GM18498 (cell line): ENCODE measurements around the gene TAB2.
"Not testable (repeated sequence)": the region's sequence is repeated elsewhere in the genome, so short reads cannot be mapped to it uniquely, and the experiment has no call there.

Source experiments
- ATAC-seq: cut with Tn5 transposase; IDR thresholded peaks from one replicate; pipeline ENCODE4 v1.9.1; 2021; ENCODE audit warnings: mild to moderate bottlenecking, moderate library complexity; ENCODE audit not compliant: unreplicated experiment

The TAB2 gene

DNA sequence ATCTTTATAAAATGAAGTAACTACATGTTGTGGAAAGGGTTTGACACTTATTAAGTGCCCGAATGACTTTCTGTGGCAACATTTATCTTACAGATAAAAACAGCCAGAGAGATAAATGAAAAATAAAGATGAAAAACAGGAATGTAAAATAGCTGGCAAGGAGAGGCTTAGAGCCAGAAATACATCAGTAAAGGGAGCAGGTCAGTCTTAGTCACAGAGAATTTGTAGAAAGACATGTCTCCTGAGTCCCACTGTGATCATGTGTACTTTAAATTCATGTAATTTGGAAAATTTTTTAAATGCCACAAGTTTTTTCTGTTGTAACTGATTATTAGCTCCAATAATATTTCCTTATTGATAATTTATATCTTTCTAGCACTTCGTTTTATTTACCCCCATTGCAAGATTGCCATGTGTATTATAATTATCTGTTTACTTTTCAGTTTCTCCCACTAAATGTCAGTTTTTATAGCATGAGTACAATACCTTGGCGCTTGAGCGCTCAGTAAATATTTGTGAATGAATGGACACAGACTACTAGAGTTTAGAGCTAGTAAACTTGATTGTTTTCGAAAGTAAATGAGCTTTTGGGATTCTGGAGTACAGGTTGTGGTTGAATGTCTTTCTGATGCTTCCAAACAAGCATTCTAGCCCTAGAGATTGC, 15.2 kb downstream of the TAB2 start:
- no peak for ATAC-seq

DNA sequence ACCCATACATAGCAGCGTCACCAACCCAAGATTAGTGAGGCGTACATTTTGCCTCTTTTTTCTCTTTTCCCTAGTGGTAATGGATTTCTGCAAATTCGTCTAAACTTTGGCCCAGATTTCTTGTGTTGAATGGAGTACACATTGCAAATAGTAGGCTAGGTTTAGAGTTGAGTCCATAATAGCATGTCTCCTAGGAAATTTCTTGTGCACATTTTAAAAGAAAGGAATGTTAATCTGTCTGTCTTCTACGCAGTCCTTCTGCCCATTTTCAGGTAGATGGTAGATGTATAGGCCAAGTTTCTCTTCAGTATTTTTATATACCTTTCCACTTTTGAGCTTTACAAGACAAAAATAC, 15.7 kb downstream of the TAB2 start:
- ATAC-seq: no peak

DNA sequence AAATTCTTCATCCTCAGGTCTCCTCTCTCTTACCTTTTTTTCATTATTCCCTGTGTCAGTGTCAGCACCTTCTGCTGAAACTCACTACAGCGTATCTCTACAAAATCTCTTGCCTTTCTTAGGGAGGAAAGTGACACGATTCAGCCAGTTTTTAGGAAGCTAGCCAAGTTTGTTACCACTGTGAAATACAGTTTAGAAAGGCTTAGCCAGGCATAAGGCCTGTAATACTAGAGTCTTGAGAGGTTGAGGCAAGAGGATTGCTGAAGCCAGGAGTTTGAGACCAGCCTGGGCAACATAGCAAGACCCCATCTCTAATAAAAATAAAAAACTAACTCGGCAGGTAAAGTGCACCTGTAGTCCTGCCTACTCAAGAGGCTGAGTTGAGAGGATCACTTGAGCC, 16.7 kb downstream of the TAB2 start:
- no peak for ATAC-seq

DNA sequence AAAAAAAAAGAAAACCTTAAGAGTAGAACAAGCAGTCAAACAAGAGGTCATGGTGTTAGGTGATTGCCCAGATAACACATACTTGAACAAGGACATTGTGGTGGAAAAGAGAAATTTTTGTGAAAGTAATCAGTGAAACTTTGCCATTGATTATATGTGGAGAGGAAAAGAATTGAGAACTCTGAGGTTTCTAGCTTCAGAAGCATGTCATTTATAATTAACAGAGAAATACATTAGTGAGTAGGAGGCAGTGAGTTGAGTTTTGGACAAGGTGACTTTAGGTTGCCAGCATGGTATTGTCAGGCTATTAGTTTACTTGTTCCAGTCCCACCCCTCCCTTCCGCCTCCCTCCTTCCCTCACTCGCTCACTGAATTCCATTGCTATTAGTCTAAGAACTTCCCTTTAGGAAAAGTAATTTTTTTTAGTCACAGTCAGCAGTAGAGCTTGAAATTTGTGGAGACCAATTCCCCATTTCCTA, 17.2 kb downstream of the TAB2 start:
- peak; percentile 42 for ATAC-seq

DNA sequence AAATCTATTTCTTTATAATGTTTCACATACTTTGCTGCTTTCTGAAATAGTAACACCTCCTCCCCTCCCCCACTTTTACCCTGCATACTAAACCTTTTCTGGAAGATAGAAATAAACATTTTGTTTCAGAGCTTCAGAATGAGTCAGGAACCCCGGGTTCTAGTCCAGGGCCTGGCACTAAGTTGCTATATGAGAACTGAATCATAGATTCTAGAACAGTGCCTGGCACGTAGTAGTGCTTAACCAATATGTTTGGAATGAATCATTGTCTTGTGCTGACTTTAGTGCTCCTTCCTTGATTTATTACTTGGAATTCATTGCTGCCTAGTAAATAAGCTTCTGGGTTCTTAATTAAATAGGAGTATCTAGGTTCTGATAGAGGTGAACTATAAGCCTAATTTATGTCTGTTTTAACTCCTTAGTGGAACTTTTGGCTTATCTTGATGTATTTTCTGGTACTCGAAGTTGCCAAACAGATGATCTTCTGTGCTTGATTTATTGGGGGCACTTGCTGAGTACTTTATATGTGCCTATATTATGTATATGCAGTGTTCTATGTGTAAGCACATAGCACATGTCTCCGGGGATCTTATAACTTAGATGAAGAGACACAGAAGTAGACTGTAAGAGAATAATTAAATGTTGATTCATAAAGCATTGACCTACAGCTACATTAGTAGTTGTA, 18.6 kb downstream of the TAB2 start:
- peak; percentile 6 for ATAC-seq

DNA sequence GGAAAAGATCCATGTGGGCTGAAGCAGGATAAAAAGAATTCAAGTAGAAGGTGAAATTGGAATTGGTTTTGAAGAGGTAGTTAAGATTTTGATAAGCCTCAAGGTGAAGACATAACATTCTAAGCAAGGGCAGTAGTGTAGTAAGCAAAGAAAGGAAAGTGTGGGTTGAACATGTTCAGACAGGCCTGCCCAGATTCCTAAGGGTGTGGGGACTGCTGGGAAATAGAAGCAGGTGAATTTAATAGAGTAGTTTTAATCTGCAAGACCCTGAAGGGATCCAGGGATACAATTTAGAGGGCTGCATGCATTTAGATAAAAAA, 19.1 kb downstream of the TAB2 start:
- ATAC-seq: peak; percentile 42

DNA sequence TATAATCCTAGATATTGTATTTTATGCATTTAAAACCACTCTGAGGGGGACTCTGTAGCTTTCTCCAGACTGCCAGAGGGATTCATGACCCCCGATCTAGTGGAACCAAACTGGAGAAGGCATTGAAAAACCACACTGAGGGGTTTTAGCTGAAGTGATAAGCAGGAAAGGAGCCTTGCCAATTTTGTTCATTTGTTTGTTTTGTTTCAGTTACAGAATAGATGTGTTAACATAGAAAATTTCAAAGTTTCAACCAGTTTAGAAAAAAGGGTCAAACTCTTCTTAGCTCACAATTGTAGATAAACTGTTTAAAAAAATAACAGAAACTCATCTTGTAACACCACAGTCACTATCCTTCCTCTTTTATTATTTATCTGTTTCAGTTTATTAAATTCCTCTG, 19.8 kb downstream of the TAB2 start:
- no peak for ATAC-seq

DNA sequence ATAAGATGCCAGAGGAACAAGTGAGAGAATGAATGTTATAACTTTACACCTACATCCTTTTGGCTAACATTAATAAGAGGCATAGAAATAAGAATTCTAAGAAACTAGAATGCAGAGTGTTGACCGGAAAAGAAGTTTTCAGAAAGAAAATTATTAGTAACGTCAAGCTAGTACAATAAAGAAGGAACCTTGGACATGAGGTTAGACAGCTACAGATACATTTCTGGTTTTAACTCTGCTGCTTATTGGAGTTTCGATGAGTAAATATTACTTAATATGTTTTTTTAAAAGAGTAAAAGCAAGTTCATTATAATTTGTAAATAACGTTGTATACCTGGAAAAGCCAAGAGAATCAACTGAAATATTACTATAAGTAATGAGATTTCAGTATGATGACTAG, 22.7 kb downstream of the TAB2 start:
- ATAC-seq: no peak

DNA sequence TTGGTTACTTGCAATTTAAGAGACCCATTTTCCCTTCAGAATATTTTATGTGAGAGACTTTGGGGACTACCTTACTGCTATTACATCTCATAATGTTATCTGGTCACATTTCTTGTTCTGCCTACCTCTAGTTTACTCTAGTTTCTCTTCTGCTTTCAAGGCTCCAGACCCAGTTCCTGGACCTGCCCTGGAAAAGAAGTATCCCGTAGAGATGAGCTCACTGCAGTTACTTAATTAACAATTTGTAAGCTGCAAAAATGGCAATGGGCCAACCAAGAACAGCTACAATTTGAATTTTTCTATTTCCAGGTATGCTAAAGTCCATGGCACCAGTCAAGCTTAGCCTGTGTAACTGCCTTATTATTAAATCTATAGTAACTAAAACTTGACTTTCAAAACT, 25.0 kb downstream of the TAB2 start:
- ATAC-seq: peak; percentile 83

DNA sequence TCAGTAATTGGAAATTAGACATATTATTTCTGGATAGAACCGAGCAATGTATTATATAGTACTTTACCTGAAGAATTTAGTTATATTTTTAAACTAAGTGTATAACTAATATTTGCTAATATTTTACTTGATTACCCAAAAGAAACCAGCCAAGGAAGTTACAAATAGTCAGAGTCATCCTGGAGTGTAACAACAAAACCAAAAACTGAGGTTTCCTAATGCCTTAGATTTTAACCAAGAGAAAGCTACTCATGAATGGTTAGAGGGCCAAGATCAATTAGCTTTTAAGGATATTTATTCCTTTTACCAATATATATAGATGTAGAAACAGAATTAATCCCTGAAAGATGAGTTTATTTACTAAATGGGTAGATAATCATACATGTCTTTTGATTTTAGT, 26.0 kb downstream of the TAB2 start:
- ATAC-seq: no peak

DNA sequence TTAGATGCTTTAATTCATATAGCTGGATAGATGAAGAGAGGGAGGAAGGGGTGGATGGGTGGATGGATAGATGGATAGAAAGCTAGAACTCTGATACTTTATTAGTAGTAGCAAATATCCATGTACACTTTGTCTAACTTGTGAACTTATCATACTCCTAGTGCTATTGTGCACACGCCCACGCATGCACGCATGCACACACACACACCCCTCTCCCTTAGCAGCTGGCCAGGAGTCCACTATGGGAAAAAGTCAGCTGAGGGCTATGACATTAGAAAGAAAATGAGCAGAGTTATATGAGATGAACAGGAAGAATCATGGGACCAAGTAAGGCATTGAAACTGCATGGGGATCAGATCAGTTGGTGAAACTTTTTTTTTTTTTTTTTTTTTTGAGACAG, 28.6 kb downstream of the TAB2 start:
- ATAC-seq: no peak

DNA sequence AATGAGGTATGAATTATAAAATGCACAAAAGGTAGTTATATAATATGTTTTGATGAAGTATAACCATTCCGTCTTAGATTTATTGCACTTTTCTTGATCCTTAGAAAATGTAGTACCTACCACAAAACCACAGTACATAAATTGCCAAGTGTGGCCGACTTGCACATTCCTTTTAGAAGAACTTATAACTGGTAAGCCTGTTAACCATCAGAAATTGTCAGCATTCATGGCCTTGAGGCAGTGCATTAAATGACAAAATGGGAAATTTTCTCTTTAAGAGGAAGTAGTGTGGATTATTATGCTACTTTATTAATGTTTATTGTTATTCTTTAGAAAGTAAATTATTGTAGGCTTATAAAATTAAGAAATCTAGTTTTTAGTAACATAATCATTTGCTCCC, 29.6 kb downstream of the TAB2 start:
- ATAC-seq: no peak

DNA sequence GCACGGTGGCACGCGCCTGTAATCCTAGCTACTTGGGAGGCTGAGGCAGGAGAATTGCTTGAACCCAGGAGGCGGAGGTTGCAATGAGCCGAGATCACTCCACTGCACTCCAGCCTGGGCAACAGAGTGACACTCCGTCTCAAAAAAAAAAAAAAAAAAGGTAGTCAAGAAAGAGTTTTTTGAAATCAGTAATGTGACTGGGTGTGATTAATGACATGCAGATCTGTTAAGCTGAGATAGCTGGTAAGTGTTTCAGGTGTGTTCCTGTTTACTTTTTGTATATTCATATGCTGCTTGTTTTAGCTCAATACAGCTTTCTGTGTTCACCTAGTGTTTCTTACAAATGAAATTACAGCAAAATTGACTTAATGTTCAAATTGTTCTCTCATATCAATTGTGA, 31.8 kb downstream of the TAB2 start:
- not testable (repeated sequence) for ATAC-seq

DNA sequence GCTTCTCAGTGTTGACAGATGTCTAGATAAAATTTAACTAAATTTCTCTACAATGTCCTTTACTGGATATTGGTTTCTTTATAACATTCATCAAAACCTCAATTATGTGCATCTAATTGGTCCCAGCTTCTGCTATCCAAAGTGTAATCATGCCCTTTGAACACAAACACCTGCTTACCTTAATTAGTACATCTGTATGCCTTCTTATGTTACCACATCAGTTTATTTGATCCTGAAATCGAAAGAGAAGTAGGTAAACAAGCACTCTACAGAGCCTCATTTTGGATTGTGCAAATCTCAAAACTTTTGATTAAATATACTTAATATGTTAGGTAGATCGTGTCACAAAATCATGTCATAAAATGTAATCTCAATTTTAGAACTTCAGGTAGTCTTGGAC, 36.5 kb downstream of the TAB2 start:
- no peak for ATAC-seq

DNA sequence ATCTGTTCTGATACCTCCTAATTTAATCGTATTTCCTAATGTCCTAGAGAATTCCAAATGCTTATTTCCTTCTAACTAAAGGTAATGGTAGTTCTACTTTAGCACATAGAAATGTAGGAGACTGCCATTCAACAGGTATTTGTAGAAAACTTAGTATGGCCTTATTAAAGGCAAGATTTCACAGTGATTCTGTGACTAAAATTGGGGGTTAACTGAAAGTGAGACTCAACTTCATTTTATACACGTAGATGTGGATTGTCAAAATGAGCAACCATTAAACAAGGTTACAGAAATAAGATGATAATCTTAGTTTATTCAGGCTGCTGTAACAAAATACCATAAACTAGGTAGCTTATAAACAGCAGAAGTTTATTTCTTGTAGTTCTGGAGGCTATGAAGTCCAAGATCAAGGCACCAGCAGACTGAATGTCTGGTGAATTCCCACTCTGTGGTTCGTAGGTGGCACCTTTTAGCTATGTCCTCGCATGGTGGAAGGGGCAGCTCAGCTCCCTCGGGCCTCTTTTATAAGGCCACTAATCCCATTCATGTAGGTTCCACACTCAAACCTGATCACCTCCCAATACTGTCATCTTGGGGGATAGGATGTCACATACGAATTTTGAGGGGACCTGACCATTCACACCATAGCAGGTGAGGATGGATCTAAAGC, 38.7 kb downstream of the TAB2 start:
- no peak for ATAC-seq

DNA sequence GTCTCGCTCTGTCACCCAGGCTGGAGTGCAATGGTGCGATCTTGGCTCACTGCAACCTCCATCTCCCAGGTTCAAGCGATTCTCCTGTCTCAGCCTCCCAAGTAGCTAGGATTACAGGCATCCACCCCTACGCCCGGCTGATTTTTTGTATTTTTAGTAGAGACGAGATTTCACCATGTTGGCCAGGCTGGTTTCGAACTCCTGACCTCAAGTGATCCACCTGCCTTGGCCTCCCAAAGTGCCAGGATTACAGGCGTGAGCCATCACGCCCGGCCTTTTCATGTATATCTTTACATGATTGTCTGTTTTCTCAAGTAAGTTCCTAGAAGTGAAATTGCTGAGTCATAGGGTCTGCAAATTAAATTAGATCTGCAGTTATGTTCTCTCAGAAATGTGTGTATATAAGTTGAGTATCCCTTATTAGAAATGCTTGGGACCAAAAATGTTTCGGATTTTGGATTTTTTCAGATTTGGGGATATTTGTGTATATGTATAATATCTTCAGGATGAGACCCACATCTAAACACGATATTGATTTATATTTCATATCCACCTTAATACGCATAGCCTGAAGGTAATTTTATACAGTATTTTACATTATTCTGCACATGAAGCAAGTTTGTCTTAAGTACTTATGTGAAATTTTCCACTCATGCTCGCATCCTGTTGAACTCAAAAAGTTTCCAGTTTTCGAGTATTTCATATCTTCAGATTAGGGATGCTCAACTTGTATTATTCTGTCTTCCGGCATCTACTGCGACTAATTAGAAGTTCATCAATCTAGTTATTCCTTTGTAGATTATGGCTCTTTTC, 40.4 kb downstream of the TAB2 start:
- no peak for ATAC-seq

DNA sequence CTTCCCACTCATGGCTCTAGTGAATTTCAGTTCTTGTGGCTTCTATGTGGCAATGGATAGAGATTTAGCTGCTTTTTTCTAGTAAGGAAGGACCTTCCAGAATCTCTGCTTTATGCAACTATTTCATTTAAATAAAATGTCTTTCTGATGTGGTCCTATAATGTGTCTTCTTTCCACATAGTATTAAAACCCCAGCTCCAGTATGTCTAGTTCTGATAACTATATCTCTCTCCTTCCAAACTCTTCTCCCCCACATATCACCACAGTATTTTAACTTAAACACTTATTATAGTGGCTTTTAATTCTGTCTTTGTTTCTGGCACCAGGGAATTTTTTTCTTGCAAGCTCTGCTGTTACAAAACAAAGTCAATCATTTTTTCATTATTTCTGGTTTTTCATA, 41.9 kb downstream of the TAB2 start:
- ATAC-seq: no peak

DNA sequence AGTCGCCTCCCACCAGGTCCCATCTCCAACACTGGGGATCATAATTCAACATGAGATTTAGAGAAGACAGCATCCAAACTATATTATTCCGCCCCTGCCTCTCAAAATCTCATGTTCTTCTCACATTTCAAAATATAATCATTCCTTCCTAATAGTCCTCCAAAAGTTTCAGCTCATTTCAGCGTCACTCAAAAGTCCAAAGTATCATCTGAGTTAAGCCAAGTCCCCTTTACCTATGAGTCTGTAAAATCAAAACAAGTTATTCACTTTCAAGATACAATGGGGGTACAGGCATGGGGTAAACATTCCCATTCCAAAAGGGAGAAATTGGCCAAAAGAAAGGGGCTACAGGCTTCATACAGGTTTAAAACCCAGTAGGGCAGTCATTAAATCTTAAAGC, 43.0 kb downstream of the TAB2 start:
- no peak for ATAC-seq

DNA sequence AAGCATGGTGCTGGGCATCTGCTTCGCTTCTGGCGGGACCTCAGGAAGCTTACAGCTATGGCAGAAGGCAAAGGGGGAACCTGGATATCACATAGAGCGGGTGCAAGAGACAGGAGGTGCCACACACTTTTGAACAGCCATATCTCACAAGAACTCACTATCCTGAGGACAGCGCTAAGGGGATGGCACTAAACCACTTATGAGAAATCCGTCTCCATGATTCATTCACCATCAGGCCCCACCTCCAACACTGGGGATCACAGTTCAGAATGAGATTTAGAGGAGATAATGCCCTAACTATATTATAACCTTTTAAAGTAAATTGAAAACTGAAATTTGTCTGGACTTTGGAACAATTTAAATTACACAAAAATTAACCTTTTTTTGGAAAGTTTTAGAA, 44.8 kb downstream of the TAB2 start:
- ATAC-seq: no peak

DNA sequence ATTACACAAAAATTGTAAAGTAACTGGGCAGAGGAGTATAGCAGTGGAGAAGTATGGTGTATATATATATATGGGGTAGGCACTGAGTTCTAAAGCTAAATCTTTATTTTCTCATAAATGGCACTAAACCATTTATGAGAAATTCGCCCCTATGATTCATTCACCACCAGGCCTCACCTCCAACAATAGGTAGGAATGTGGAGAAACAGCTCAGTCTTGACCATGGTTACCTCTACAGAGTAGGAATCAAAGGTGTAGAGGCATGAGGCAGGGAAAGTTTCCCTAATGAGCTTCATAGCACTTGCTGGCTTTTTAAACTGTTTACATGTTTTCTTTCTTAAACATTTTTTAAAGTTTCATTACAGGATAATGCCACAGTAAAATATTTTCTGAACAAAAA, 45.6 kb downstream of the TAB2 start:
- ATAC-seq: no peak

DNA sequence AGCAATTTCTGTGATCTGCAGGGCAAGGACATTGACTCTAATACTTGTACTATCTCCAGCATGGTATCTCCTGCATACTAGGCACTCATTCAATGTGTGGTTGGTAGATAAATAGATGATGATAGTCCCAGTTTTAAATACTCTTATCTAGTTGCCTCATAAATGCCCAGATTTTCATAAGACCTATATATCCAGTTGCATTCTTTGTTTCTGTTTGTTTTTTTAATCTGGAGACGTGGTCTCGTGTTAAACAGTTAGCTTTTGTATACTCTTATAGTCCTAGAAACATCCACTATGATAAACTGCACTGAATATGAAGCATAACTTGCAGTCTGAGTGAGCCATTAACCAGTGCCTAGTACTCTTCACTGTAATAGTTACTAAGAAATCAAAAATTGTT, 47.0 kb downstream of the TAB2 start:
- no peak for ATAC-seq

DNA sequence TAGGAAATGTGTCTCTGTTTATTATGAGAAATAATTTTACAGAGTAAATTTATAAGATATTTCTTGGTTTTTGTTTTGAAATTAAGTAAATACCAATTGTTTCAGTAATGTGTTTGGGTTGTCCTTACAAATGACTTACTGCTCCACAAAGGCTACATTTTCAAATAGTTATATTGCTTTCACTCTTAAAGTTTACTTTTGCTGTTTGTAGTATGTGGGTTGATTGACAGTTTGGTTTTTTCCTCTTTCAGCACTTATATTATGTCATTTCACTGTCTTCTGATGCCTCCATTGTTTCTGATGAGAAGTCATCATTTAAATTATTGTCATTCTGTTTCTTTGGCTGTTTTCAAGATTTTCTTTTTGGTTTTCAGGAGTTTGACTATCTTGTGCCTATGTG, 47.7 kb downstream of the TAB2 start:
- ATAC-seq: no peak
